Measurements from ENCODE around the gene NDUFA8. TPM values are rescaled to one million over a fixed set of nuclear protein-coding genes. Genes with fewer than 3 reads are reported as not detected.
A peak's percentile ranks its signal among the peaks of the same experiment; 100 is the strongest.

The NDUFA8 gene
- total RNA-seq, 4 donors from 2014 or later = 55.7 to 83.3 (median 76.1) TPM

- no peak overlapping the region for H3K4me3 ChIP-seq
- DNase-seq (ENCODE audit: extremely low spot score) = no peak
- no peaks in the 10 kb centered on the region for H3K9me3 ChIP-seq
- no peaks in the 10 kb centered on the region for H3K36me3 ChIP-seq
- 0% methylated on average over 2 of the region's 8 CpGs for WGBS
- H3K27ac ChIP-seq (replicated peaks in 1 of 4) = no peak overlapping the region
- peaks cover 0 to 23% (median 2%) of the 10 kb centered on the region in 4 donors for H3K27me3 ChIP-seq
- peak; percentile 95 to 98 (median 96) for TF ChIP-seq CTCF (IDR thresholded peaks at IDR 0.05)
- TF ChIP-seq POLR2AphosphoS5 (IDR thresholded peaks at IDR 0.05) = peak in 1 of 2 donors; percentile 54
- TF ChIP-seq POLR2A (IDR thresholded peaks at IDR 0.05; ENCODE audit: low read depth) = no peak
- H3K4me1 ChIP-seq = peaks cover 32 to 36% (median 33%) of the 10 kb centered on the region in 4 donors
- intact Hi-C loops (cut with DNase I) = loop anchor here (1.0 to 2.0 kb wide), 2 partner anchors 225 to 328 kb away; no protein-coding TSS in a partner anchor
Observed at GRCh38 chr9:122125158-122125508, 34.4 kb downstream of the NDUFA8 start.

GRCh38 chr9:122124528-122124927 is 35.1 kb downstream of the NDUFA8 start:
- Histone ChIP-seq H3K27me3 (peaks cover 0 to 23% (median 2%) of the 10 kb centered on the region in 4 donors), H3K4me1 (peaks cover 32 to 36% (median 33%) of the 10 kb centered on the region in 4 donors), H3K27ac (replicated peaks in 1 of 4) (no peak overlapping the region), H3K9me3 (no peaks in the 10 kb centered on the region), H3K36me3 (no peaks in the 10 kb centered on the region), H3K4me3 (no peak overlapping the region)
- no peak for DNase-seq (ENCODE audit: extremely low spot score)
- intact Hi-C loops (cut with DNase I) = loop anchor here (2.0 kb wide), 1 partner anchor 328 kb away; no protein-coding TSS in a partner anchor
- WGBS = 77% methylated on average over 6 of the region's 7 CpGs
- TF ChIP-seq POLR2AphosphoS5 (IDR thresholded peaks at IDR 0.05) (no peak), POLR2A (IDR thresholded peaks at IDR 0.05; ENCODE audit: low read depth) (no peak), CTCF (IDR thresholded peaks at IDR 0.05) (no peak), EP300 (IDR thresholded peaks at IDR 0.05) (no peak)

- 88% methylated on average over 1 of the region's 1 CpG for WGBS
- no peak for DNase-seq (ENCODE audit: extremely low spot score)
- intact Hi-C loops (cut with DNase I) = loop anchor here (2.0 kb wide), 1 partner anchor 329 kb away; no protein-coding TSS in a partner anchor
- Histone ChIP-seq H3K9me3 (no peaks in the 10 kb centered on the region), H3K27me3 (peaks cover 0 to 23% (median 2%) of the 10 kb centered on the region in 4 donors), H3K36me3 (no peaks in the 10 kb centered on the region), H3K4me1 (peaks cover 29 to 36% (median 33%) of the 10 kb centered on the region in 4 donors), H3K27ac (replicated peaks in 1 of 4) (no peak overlapping the region), H3K4me3 (no peak overlapping the region)
- TF ChIP-seq POLR2A (IDR thresholded peaks at IDR 0.05; ENCODE audit: low read depth) (no peak), EP300 (IDR thresholded peaks at IDR 0.05) (no peak), CTCF (IDR thresholded peaks at IDR 0.05) (no peak), POLR2AphosphoS5 (IDR thresholded peaks at IDR 0.05) (no peak)
Observed at GRCh38 chr9:122124048-122124447, 35.5 kb downstream of the NDUFA8 start.

- peaks cover 24 to 36% (median 30%) of the 10 kb centered on the region in 4 donors for H3K4me1 ChIP-seq
- H3K9me3 ChIP-seq = no peaks in the 10 kb centered on the region
- peaks cover 0 to 23% (median 2%) of the 10 kb centered on the region in 4 donors for H3K27me3 ChIP-seq
- intact Hi-C loops (cut with DNase I) = loop anchor here (1.0 kb wide), 1 partner anchor 24 kb away; no protein-coding TSS in a partner anchor
- H3K27ac ChIP-seq (replicated peaks in 1 of 4) = no peak overlapping the region
- no peak overlapping the region for H3K4me3 ChIP-seq
- no peak for DNase-seq (ENCODE audit: extremely low spot score)
- peak; percentile 99 for TF ChIP-seq CTCF (IDR thresholded peaks at IDR 0.05)
- TF ChIP-seq POLR2AphosphoS5 (IDR thresholded peaks at IDR 0.05) = peak in 1 of 2 donors; percentile 46
- no peak for TF ChIP-seq EP300 (IDR thresholded peaks at IDR 0.05)
- TF ChIP-seq POLR2A (IDR thresholded peaks at IDR 0.05; ENCODE audit: low read depth) = no peak
- no peaks in the 10 kb centered on the region for H3K36me3 ChIP-seq
- WGBS = 34% methylated on average over 13 of the region's 13 CpGs
Observed at GRCh38 chr9:122122903-122123632, 36.5 kb downstream of the NDUFA8 start.

Data from esophagus muscularis mucosa (tissue), 4 donors.